GM23248 (cell line): ENCODE measurements around the gene SMG5.

ENCODE experiments used
- EZH2 ChIP-seq: fragments of 200-600 bp; sonication (generic); IDR thresholded peaks from 2 replicates; pipeline ENCODE4 v1.6.1; 2018; ENCODE audit warnings: antibody characterized with exemption, mild to moderate bottlenecking; ENCODE audit not compliant: insufficient read depth, poor library complexity, severe bottlenecking
- EZH2phosphoT487 ChIP-seq: fragments of 200-600 bp; sonication (generic); IDR thresholded peaks from 2 replicates; pipeline ENCODE4 v1.6.1; 2018; ENCODE audit warnings: antibody characterized with exemption, moderate library complexity, mild to moderate bottlenecking, low read depth; ENCODE audit not compliant: insufficient read depth

DNA sequence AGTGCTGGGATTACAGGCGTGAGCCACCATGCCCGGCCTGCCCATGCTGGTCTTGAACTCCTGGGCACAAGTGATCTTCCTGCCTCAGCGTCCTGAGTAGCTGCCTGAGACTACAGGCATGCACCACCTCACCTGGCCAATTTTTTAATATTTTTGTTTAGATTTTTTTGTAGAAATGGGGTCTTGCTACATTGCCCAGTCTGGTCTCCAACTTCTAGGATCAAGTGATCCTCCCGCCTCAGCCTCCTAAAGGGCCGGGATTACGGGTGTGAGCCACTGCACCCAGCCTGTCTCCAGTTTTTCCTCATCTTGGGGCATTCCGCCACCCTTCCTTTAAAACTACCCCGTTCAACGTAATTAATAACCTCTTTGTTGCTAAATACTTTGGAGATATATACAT lies 62.4 kb downstream of the SMG5 start:
- TF ChIP-seq EZH2, result no peak
- TF ChIP-seq EZH2phosphoT487, result no peak
